GM19452 (cell line): ENCODE measurements around the gene FICD.
"Not testable (repeated sequence)": the region's sequence is repeated elsewhere in the genome, so short reads cannot be mapped to it uniquely, and the experiment has no call there.

Experiments
- ATAC-seq: cut with Tn5 transposase; IDR thresholded peaks from one replicate; pipeline ENCODE4 v1.9.1; 2021; ENCODE audit not compliant: unreplicated experiment

Gene FICD

GRCh38 chr12:108514973-108515814, at the start of gene FICD:
Gene FICD, plus strand, starts transcription at chr12:108515277. Its CDS starts 1,696 bp downstream, at chr12:108516973.
- ATAC-seq = peak; percentile 86

DNA sequence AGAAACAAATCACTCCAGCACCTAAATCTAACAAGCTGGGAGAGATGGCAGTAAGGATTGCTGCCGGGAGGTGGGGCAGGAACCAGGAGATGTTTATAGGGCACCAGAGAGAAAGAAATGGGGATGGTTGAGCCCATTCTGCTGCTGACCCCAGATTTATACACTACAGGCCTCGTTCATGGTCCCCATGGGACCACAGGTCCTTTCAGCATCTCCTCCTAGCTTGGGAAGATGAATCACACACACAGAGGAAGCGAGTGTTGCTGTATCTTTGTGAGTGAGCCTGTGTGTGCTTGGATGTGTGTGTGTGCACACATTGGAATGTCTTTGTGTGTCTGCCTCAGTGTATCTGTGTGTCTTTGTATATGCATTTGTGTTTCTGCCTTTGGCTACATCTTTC, 49.7 kb upstream of the FICD start:
- no peak for ATAC-seq

DNA sequence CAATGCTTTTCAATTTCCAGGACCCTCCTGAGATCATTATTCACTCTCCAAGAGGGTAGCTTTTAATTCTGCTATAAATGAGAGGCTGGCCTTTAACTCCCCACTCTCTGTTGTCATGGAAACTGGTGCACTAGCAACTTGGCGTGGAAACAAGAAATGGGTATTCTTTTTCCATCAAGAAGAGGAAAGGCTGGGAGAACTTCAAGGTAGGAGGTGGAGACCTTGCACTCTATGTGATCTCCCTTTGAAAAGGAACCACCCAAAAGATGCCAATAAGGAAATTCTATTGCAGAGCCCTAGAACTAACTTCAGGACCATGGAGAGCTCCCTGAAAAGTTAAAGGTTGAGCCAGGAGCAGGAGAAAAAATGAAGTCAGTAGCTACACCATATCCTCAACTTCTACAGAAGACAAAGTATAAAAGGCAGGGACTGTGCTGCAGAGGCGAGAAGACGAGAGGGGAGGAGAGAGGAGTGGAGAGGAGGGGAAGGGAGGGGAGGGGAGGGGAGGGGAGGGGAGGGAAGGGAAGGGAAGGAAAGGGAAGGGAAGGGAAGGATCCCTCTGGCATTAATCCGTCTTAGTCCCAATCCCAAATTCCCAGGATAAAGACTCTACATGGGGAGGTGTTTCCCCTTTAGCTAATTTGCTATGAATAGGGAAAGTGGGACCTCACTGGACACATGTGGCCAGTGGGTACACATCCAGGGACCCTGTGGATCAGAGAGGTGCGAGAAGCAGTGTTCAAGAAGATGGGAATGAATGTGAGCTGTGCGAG, 46.7 kb upstream of the FICD start:
- no peak for ATAC-seq

- no peak for ATAC-seq
Observed at GRCh38 chr12:108473400-108474055, 41.5 kb upstream of the FICD start.

GRCh38 chr12:108475396-108475795, 39.7 kb upstream of the FICD start:
- no peak for ATAC-seq

DNA sequence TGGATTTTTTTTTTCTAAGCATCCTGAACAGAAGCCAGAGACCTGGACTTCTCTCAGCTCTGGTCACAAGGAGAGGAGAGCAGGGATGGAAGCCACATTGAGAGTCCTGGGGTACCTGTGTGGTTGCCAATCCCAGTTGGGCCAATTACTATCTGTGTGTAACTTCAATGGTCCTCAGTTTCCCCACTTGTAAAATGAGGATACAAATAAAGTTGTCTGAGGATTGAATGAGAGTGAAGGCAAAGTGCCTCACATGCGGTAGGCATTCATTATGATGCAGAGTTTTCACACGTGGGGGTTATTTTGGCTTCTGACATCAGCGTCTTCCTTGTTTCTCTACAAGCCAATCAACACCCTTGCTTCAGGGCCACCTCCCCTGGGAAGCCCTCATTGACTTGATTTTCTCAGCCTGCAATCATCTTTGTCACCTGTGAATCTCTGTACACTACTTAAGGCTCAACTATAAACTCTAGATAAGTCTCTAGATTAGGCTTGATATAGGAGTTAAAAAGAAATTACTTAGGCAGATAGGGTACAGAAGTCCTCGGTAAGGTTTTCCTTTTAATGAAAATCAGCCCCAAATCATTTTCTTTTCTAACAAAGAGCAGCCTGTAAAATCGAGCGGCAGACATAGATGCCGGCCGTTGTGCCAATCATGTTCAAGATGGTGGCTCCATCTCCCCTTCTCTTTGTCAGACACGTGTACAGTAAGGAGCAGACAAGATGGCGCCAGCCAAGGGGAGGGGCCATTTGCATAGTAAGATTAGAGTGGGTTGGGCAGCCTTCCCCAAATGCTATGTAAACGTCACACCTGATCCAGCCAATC, 37.8 kb upstream of the FICD start:
- ATAC-seq = no peak

DNA sequence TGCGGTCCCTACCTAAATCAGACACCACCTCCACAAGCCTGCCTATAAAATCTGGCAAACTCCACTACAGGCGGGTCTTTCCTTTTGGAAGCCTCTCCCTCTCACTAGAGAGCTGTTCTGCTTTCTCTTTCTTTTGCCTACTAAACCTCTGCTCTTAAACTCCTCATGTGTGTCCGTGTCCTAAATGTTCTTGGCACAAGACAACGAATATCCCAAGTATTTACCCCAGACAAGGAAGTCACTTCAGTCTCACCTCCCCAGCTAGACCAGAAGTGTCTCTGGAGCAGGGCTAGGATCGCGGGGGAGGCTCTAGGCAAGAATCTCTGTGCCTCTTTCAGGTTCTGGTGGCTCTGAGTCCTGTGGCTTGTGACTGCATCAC, 37.2 kb upstream of the FICD start:
- no peak for ATAC-seq

GRCh38 chr12:108478611-108479206, 36.4 kb upstream of the FICD start:
- no peak for ATAC-seq

- ATAC-seq = no peak
Observed at GRCh38 chr12:108479364-108480070, 35.6 kb upstream of the FICD start.

DNA sequence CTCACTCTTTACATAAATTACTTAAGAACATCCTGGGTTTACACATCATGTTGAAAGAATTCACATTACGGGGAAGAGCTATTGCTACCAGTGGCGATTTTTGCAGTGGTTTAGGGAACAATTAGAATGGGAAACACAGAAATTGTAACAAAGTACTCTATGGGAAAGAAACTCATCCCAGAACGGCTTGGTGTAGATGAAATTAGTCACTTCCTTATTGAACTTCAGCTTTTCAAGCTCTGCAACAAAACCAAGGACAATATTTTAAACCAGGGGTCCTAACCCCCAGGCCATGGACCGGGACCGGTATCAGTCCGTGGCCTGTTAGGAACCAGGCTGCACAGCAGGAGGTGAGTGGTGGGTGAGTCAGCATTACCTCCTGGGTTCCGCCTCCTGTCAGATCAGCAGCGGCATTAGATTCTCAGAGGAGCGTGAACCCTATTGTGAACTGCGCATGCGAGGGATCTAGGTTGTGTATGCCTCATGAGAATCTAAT, 32.3 kb upstream of the FICD start:
- ATAC-seq = no peak

DNA sequence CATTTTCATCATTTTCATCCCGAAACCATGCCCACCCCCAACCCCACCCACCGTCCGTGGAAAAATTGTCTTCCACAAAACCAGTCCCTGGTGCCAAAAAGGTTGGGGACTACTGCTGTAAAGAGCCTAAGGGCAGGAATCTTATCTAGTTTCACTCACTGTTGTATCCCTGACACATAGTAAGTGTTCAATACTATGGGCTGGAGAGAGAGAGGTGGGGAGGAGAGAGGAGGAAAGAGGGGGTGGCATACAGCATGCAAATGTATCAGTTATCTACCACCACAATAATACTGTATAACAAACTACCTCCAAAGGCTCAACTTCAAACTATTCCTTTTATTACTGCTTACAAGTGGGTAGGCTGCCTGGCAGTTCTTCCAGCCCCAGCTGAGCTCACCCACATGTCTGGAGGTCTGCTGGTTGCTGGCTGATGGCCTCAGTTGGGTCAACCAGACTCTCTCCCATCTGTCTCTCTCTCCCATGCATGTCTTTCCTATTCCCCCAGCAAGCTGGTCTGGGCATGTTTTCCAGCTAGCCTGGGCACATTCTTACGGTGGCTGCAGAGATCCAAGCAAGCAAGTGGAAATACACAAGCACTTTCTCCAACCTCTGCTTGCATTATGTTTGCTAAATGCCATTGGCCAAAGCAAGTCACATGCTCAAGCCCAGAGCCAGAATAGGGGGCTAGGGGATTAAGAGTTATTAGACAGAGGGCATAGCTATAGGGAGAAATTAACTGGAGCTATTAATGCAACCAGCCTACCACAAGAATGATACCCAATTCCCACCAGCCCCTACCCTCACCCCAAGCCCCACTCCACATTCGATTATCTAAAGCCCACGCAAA, 31.6 kb upstream of the FICD start:
- ATAC-seq = no peak

- ATAC-seq = no peak
Observed at GRCh38 chr12:108484431-108484830, 30.6 kb upstream of the FICD start.

DNA sequence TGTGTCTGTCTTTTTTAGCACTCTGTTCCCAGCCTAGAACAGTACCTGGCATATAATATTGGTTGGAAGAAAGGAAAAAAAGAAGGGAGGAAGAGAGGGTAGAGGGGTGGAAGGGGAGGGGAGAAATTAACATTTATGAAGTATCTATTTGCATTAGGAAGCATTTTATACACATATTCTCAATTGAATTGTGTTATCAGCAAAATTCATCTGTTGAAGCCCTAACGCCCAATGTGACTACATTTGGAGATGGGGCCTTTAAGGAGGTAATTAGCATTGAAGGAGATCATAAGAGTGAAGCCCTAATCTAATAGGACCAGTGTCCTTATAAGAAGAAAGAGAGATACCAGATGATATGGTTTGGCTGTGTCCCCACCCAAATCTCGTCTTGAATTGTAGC, 30.2 kb upstream of the FICD start:
- no peak for ATAC-seq

DNA sequence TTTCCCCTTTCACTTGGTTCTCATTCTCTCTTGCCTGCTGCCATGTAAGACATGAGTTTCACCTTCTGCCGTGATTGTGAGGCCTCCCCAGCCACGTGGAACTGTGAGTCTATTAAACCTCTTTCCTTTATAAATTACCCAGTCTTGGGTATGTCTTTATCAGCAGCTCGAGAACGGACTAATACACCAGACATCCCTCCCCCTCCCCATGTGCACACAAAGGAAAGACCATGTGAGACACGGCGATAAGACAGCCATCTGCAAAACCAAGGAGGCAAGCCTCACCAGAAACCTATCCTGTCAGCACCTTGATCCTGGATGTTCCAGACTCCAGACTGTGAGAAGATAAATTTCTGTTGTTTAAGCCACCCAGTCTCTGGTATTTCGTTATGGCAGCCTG, 29.7 kb upstream of the FICD start:
- not testable (repeated sequence) for ATAC-seq

- not testable (repeated sequence) for ATAC-seq
Observed at GRCh38 chr12:108487029-108487428, 28.0 kb upstream of the FICD start.

DNA sequence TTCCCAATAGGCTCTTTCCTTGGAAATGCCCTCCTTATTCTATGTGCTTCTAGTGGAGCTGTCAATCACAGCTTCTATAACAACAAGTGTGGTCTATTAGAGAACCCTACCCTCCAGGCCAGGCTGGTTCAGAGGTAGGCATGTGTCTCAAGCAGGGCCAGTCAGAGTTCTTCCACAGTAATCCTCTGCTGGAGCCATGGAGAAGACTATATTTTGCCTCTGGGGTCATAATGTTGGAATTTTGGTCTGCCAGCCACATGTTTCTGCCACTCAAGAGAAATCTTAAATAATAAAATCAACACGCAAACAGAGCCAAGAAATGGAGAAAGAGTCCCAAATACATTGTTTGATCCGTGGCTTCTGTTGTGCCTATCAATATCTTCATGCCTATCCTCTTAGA, 23.8 kb upstream of the FICD start:
- ATAC-seq = no peak

DNA sequence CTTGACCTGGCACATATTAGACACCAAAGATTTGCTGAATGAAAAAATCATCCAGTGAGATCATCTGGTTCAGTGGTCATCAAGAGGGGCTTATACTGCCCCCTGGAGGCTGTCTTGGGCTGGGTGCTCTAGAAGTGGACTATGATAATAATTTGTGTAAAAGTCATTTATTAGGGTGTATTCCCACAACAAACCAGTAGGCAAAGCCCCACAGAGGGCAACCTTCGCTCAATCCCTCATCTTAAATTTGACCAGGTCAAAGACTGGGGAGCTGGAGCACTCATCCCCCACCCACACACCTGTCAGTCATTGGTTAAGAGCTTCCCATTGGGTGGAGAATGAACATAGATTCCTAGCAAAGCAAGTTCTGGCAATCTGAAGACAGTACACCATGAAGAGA, 20.0 kb upstream of the FICD start:
- ATAC-seq = no peak

GRCh38 chr12:108495823-108496579, 19.1 kb upstream of the FICD start:
- ATAC-seq = no peak
